ENCODE measurements around the gene TMEM217. TPM values are rescaled to one million over a fixed set of nuclear protein-coding genes. Genes with fewer than 3 reads are reported as not detected.

Gene TMEM217
- polyA plus RNA-seq, 1 of the 3 experiments (the other 2 are of a cell fraction), result 1.5 TPM

GRCh38 chr6:37210313-37210968 is 47.5 kb downstream of the TMEM217 start (continued):
- TF ChIP-seq POLR2AphosphoS5 (IDR thresholded peaks at IDR 0.05; ENCODE audit: low read depth, low read length), result no peak
- TF ChIP-seq TCF12 (IDR thresholded peaks at IDR 0.05), result no peak
- no peak for TF ChIP-seq NRF1 (IDR thresholded peaks at IDR 0.05; ENCODE audit: low read depth, low read length)

GRCh38 chr6:37209461-37210205 is 48.3 kb downstream of the TMEM217 start:
- no peak overlapping the region for H3K4me2 ChIP-seq
- no peak for TF ChIP-seq GABPA (IDR thresholded peaks at IDR 0.05; ENCODE audit: low read depth)
- no peak for TF ChIP-seq TAF1 (IDR thresholded peaks at IDR 0.05; ENCODE audit: borderline replicate concordance, low read depth, low read length)
- no peak for TF ChIP-seq FOXJ3 (CRISPR knock-in tag; IDR thresholded peaks at IDR 0.05)
- TF ChIP-seq ZBTB33 (IDR thresholded peaks at IDR 0.05; ENCODE audit: borderline replicate concordance, low read depth), result no peak
- no peak for TF ChIP-seq SMC3 (IDR thresholded peaks at IDR 0.05; ENCODE audit: low read depth, low read length)
- TF ChIP-seq FOXM1 (IDR thresholded peaks at IDR 0.05; ENCODE audit: low read depth), result no peak
- TF ChIP-seq IRF3 (IDR thresholded peaks at IDR 0.05; ENCODE audit: low read depth, low read length), result no peak
- no peak for TF ChIP-seq MXI1 (IDR thresholded peaks at IDR 0.05; ENCODE audit: low read depth, low read length)
- ChIA-PET CTCF (interaction anchor here (0.6 to 16.3 kb wide), 38 partner anchors 10 to 595 kb away, joined by 3 to 431 read pairs (median 4); partner anchors contain the start of genes C6orf89, PIM1 and PPIL1), POLR2A (interaction anchor here (0.5 to 1.1 kb wide), 3 partner anchors 10 to 192 kb away, joined by 3 to 4 read pairs (median 4); no protein-coding TSS in a partner anchor)
- no peak for DNase-seq
- 77% methylated on average over 11 of the region's 12 CpGs for WGBS (ENCODE audit: low lambda C conversion rate)
- no peaks in the 10 kb centered on the region for H3K27me3 ChIP-seq (ENCODE audit: insufficient read depth)
- no peak overlapping the region for H3K27ac ChIP-seq (ENCODE audit: low read depth in 2 of 2, low read length in 1 of 2)
- peaks cover 0 to 2% of the 10 kb centered on the region in 2 experiments; a peak in 1 of 4 replicates for H3K4me1 ChIP-seq (ENCODE audit: control insufficient read depth in 1 of 2, insufficient read depth in 2 of 2, low read depth in 1 of 2, low read length in 1 of 2)
- no peaks in the 10 kb centered on the region for H3K9me3 ChIP-seq
- H3K4me3 ChIP-seq (ENCODE audit: low read depth in 2 of 2, low read length in 1 of 2), result no peak overlapping the region
- H3K79me2 ChIP-seq (ENCODE audit: insufficient read depth), result no peaks in the 10 kb centered on the region
- no peaks in the 10 kb centered on the region for H3F3A ChIP-seq (replicated peaks; ENCODE audit: insufficient read depth)
- H3K9ac ChIP-seq, result no peak overlapping the region
- H2AFZ ChIP-seq (ENCODE audit: low read depth), result no peak overlapping the region
- no peaks in the 10 kb centered on the region for H3K9me2 ChIP-seq
- H4K20me1 ChIP-seq (ENCODE audit: insufficient read depth), result no peaks in the 10 kb centered on the region
- no peaks in the 10 kb centered on the region for H3K36me3 ChIP-seq (replicated peaks in 1 of 2; ENCODE audit: control insufficient read depth in 1 of 2, insufficient read depth in 2 of 2, low read length in 1 of 2)

Measured in SK-N-SH (cell line).